ENCODE measurements around the gene CUL7. TPM values are rescaled to one million over a fixed set of nuclear protein-coding genes. Genes with fewer than 3 reads are reported as not detected.

The CUL7 gene
- total and polyA plus RNA-seq, 9 donors = 9.3 to 29.1 (median 21.6) TPM

GRCh38 chr6:43062818-43063217 lies 9.2 kb upstream of the CUL7 start:
- 90 to 97% (median 91%) methylated on average over 12 of the region's 12 CpGs for WGBS, 3 donors
- Histone ChIP-seq H3K27ac (no peak overlapping the region), H3K27me3 (no peaks in the 10 kb centered on the region), H3K4me3 (no peak overlapping the region), H3K9me3 (no peaks in the 10 kb centered on the region), H3K4me1 (ENCODE audit: insufficient read depth) (peaks cover 8% of the 10 kb centered on the region), H3K36me3 (no peaks in the 10 kb centered on the region)
- intact Hi-C loops (cut with DNase I) = no loop called here
- DNase-seq = no peak
- no peak for TF ChIP-seq POLR2A (IDR thresholded peaks at IDR 0.05)
- no peak for TF ChIP-seq EP300 (IDR thresholded peaks at IDR 0.05)
- TF ChIP-seq, protein P1, sequence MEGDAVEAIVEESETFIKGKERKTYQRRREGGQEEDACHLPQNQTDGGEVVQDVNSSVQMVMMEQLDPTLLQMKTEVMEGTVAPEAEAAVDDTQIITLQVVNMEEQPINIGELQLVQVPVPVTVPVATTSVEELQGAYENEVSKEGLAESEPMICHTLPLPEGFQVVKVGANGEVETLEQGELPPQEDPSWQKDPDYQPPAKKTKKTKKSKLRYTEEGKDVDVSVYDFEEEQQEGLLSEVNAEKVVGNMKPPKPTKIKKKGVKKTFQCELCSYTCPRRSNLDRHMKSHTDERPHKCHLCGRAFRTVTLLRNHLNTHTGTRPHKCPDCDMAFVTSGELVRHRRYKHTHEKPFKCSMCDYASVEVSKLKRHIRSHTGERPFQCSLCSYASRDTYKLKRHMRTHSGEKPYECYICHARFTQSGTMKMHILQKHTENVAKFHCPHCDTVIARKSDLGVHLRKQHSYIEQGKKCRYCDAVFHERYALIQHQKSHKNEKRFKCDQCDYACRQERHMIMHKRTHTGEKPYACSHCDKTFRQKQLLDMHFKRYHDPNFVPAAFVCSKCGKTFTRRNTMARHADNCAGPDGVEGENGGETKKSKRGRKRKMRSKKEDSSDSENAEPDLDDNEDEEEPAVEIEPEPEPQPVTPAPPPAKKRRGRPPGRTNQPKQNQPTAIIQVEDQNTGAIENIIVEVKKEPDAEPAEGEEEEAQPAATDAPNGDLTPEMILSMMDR (IDR thresholded peaks at IDR 0.05) = no peak

DNA sequence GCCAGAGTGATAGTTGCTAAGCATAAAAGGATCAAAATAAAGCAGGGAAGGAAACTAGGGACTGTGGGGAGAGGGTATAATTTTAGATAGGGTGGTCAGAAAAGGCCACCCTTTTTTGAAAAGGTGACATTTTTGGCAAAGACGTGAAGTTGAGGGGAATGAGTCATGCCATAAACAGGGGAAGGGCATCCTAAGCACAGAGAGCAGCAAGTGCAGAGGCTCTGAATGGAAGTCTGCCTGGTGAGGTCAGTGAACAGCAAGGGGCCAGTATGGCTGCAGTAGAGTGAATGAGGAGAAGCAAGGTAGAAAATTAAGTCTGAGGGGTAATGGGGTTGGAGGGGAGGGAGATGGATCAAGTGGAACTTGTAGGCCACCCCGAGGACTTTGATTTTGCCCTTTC lies 8.2 kb upstream of the CUL7 start:
- Histone ChIP-seq H3K4me3 (no peak overlapping the region), H3K27ac (no peak overlapping the region), H3K27me3 (no peaks in the 10 kb centered on the region), H3K36me3 (no peaks in the 10 kb centered on the region), H3K9me3 (no peaks in the 10 kb centered on the region), H3K4me1 (ENCODE audit: insufficient read depth) (peaks cover 8% of the 10 kb centered on the region)
- intact Hi-C loops (cut with DNase I) = no loop called here
- 59 to 66% (median 62%) methylated on average over 2 of the region's 2 CpGs for WGBS, 3 donors
- DNase-seq = no peak
- TF ChIP-seq, protein P1 (IDR thresholded peaks at IDR 0.05) = no peak
- TF ChIP-seq EP300 (IDR thresholded peaks at IDR 0.05) (no peak), POLR2A (IDR thresholded peaks at IDR 0.05) (no peak)

- H3K4me3 ChIP-seq = no peak overlapping the region
- no peaks in the 10 kb centered on the region for H3K36me3 ChIP-seq
- H3K27ac ChIP-seq = no peak overlapping the region
- TF ChIP-seq, protein P1 (IDR thresholded peaks at IDR 0.05) = no peak
- TF ChIP-seq POLR2A (IDR thresholded peaks at IDR 0.05) (no peak), EP300 (IDR thresholded peaks at IDR 0.05) (no peak)
- DNase-seq = peak in 1 of 5 donors; percentile 34
- H3K9me3 ChIP-seq = no peaks in the 10 kb centered on the region
- H3K4me1 ChIP-seq (ENCODE audit: insufficient read depth) = peaks cover 8% of the 10 kb centered on the region
- no peaks in the 10 kb centered on the region for H3K27me3 ChIP-seq
- intact Hi-C loops (cut with DNase I) = no loop called here
- WGBS, 3 donors = 77 to 82% (median 80%) methylated on average over 12 of the region's 12 CpGs
Observed at GRCh38 chr6:43060755-43061633, 7.3 kb upstream of the CUL7 start.

- Histone ChIP-seq H3K4me3 (peak overlapping the region; percentile 86), H3K27ac (peak overlapping the region; percentile 71 to 88), H3K9me3 (no peaks in the 10 kb centered on the region), H3K4me1 (ENCODE audit: insufficient read depth) (peaks cover 8% of the 10 kb centered on the region), H3K36me3 (no peaks in the 10 kb centered on the region), H3K27me3 (no peaks in the 10 kb centered on the region)
- DNase-seq = peak in 1 of 5 donors; percentile 43
- WGBS, 3 donors = 5 to 7% (median 6%) methylated on average over 14 to 15 of the region's 15 CpGs
- intact Hi-C loops (cut with DNase I) = no loop called here
- TF ChIP-seq, protein P1 (IDR thresholded peaks at IDR 0.05) = no peak
- no peak for TF ChIP-seq POLR2A (IDR thresholded peaks at IDR 0.05)
- TF ChIP-seq EP300 (IDR thresholded peaks at IDR 0.05) = no peak
Observed at GRCh38 chr6:43060034-43060754, 6.5 kb upstream of the CUL7 start.
